Thyroid gland (tissue), 4 donors: ENCODE results near the gene RAB31. TPM values are rescaled to one million over a fixed set of nuclear protein-coding genes. Genes with fewer than 3 reads are reported as not detected.

Experiments used
- DNase-seq, 2 donors: peaks; one replicate each; pipeline ENCODE4 v3.0.0-alpha.2; 2019
- H3K27ac ChIP-seq, 3 donors: fragments of 200-600 bp; sonication (generic); 1 replicate in 2 of 3; 2 replicates in 1 of 3; pipeline ENCODE4 v1.5.1; 2016 to 2019; ENCODE audit warnings: mild to moderate bottlenecking in 1 of 3, moderate library complexity in 1 of 3
- H3K27me3 ChIP-seq: fragments of 200-600 bp; sonication (generic); one replicate; pipeline ENCODE4 v1.5.1; 2019
- H3K36me3 ChIP-seq, 2 donors: fragments of 200-600 bp; sonication (generic); one replicate each; pipeline ENCODE4 v1.5.1; 2016 to 2019
- H3K4me1 ChIP-seq, 2 donors: fragments of 200-600 bp; sonication (generic); one replicate each; pipeline ENCODE4 v1.5.1; 2017 to 2019
- H3K4me3 ChIP-seq, 3 donors: fragments of 200-600 bp; sonication (generic); replicated peaks in 1 of 3; 1 replicate in 2 of 3; 2 replicates in 1 of 3; pipeline ENCODE4 v1.5.1; 2016; ENCODE audit warnings: mild to moderate bottlenecking in 1 of 3
- H3K9me3 ChIP-seq: fragments of 200-600 bp; sonication (generic); one replicate; pipeline ENCODE4 v1.5.1; 2017
- CTCF ChIP-seq, 6 experiments: fragments of 200-600 bp in 3 of 6; fragments of 450-650 bp in 3 of 6; sonication (generic) in 3 of 6; IDR thresholded peaks; one replicate each; pipeline ENCODE4 v1.5.1; 2016 to 2019; ENCODE audit warnings: antibody characterized with exemption in 6 of 6, mild to moderate bottlenecking in 2 of 6, inconsistent platforms in 1 of 6, moderate library complexity in 1 of 6
- POLR2A ChIP-seq, 2 donors: fragments of 450-650 bp; IDR thresholded peaks; one replicate each; pipeline ENCODE4 v1.6.1; 2017; ENCODE audit warnings: antibody characterized with exemption in 2 of 2, mild to moderate bottlenecking in 2 of 2, moderate library complexity in 1 of 2
- WGBS, 2 donors: methylation state at CpG; one replicate each; pipeline ENCODE4 v1.1.5; 2017; 5-methylcytosine and 5-hydroxymethylcytosine counted together
- intact Hi-C: fragments of 100-400 bp; cut with DNase I; formaldehyde crosslinking; loops from one replicate; pipeline ENCODE4 v1.15.1; 2023
- total RNA-seq, 4 donors: library from RNA; depleted of rRNA; stranded (reverse); fragments of >200 nt; gene quantifications; one replicate each; pipeline ENCODE4 v1.2.3, GENCODE V29; 2016

RAB31 gene
- total RNA-seq, 4 donors from 2014 or later = 33.9 to 72.7 (median 40.8) TPM

GRCh38 chr18:9772847-9773677 lies 65.0 kb downstream of the RAB31 start:
- no peaks in the 10 kb centered on the region for H3K9me3 ChIP-seq
- H3K4me1 ChIP-seq = peaks cover 6 to 15% of the 10 kb centered on the region in 2 donors
- intact Hi-C loops = no loop called here
- H3K4me3 ChIP-seq = no peak overlapping the region
- no peak for DNase-seq
- no peaks in the 10 kb centered on the region for H3K27me3 ChIP-seq
- TF ChIP-seq POLR2A (IDR thresholded peaks at IDR 0.05) (no peak), CTCF (IDR thresholded peaks at IDR 0.05) (no peak)
- H3K36me3 ChIP-seq = no peaks in the 10 kb centered on the region
- WGBS, 2 donors = 87 to 94% methylated on average over 13 of the region's 13 CpGs
- H3K27ac ChIP-seq = no peak overlapping the region

- no peak overlapping the region for H3K4me3 ChIP-seq
- intact Hi-C loops = no loop called here
- H3K36me3 ChIP-seq = no peaks in the 10 kb centered on the region
- peaks cover 6 to 15% of the 10 kb centered on the region in 2 donors for H3K4me1 ChIP-seq
- H3K27ac ChIP-seq = no peak overlapping the region
- H3K27me3 ChIP-seq = no peaks in the 10 kb centered on the region
- TF ChIP-seq POLR2A (IDR thresholded peaks at IDR 0.05) (no peak), CTCF (IDR thresholded peaks at IDR 0.05) (no peak)
- WGBS, 2 donors = 90 to 92% methylated on average over 5 of the region's 5 CpGs
- no peak for DNase-seq
- H3K9me3 ChIP-seq = no peaks in the 10 kb centered on the region
These were observed 66.0 kb downstream of the RAB31 start for GRCh38 chr18:9774150-9774549.

GRCh38 chr18:9775178-9775577 lies 67.1 kb downstream of the RAB31 start:
- no peak overlapping the region for H3K4me3 ChIP-seq
- intact Hi-C loops = no loop called here
- DNase-seq = no peak
- no peaks in the 10 kb centered on the region for H3K9me3 ChIP-seq
- H3K4me1 ChIP-seq = peaks cover 6 to 15% of the 10 kb centered on the region in 2 donors
- 88 to 93% methylated on average over 10 of the region's 10 CpGs for WGBS, 2 donors
- no peak overlapping the region for H3K27ac ChIP-seq
- H3K36me3 ChIP-seq = no peaks in the 10 kb centered on the region
- no peak for TF ChIP-seq CTCF (IDR thresholded peaks at IDR 0.05)
- TF ChIP-seq POLR2A (IDR thresholded peaks at IDR 0.05) = no peak
- no peaks in the 10 kb centered on the region for H3K27me3 ChIP-seq

- intact Hi-C loops = no loop called here
- Histone ChIP-seq H3K27me3 (no peaks in the 10 kb centered on the region), H3K9me3 (no peaks in the 10 kb centered on the region), H3K4me1 (peaks cover 0 to 9% of the 10 kb centered on the region in 2 donors), H3K36me3 (no peaks in the 10 kb centered on the region), H3K27ac (no peak overlapping the region), H3K4me3 (no peak overlapping the region)
- TF ChIP-seq POLR2A (IDR thresholded peaks at IDR 0.05) (no peak), CTCF (IDR thresholded peaks at IDR 0.05) (no peak)
- no peak for DNase-seq
- WGBS, 2 donors = 91 to 95% methylated on average over 4 of the region's 4 CpGs
These were observed 71.5 kb downstream of the RAB31 start for GRCh38 chr18:9779630-9780029.

GRCh38 chr18:9782073-9782857 lies 74.2 kb downstream of the RAB31 start:
- no peak for TF ChIP-seq POLR2A (IDR thresholded peaks at IDR 0.05)
- no peak for TF ChIP-seq CTCF (IDR thresholded peaks at IDR 0.05)
- Histone ChIP-seq H3K27me3 (no peaks in the 10 kb centered on the region), H3K27ac (no peak overlapping the region), H3K4me3 (no peak overlapping the region), H3K36me3 (no peaks in the 10 kb centered on the region), H3K9me3 (no peaks in the 10 kb centered on the region), H3K4me1 (peaks cover 0 to 9% of the 10 kb centered on the region in 2 donors)
- WGBS, 2 donors = 90 to 91% methylated on average over 11 of the region's 11 CpGs
- intact Hi-C loops = no loop called here
- DNase-seq = no peak
